DMS153 treated with DMSO at 0.1 percent for 48 hours (cell line): ENCODE measurements around the gene CDK14.

Experiments used
- DNase-seq: peaks from one replicate; lab custom pipeline; 2025; ENCODE audit not compliant: unreplicated experiment; lab: John Stamatoyannopoulos, UW

The CDK14 gene

DNA sequence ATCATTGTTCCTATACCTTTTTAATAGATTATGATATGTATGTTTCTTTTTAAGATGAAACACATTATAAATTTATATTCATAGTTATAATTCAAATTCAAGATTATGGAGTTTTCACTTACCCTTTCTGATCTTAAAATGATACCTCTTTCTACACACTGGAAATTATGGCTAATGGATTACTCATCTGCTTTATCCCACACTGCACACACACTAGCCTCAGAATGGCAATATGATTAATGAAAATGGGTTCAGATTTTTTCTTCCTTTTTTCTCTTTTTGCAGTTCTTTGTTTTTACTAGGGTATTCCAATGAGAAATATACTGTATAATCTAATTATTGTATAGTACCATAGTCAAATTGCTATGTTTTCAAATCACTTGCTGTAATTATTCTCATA is 585.8 kb downstream of the CDK14 start:
- no peak for DNase-seq

DNA sequence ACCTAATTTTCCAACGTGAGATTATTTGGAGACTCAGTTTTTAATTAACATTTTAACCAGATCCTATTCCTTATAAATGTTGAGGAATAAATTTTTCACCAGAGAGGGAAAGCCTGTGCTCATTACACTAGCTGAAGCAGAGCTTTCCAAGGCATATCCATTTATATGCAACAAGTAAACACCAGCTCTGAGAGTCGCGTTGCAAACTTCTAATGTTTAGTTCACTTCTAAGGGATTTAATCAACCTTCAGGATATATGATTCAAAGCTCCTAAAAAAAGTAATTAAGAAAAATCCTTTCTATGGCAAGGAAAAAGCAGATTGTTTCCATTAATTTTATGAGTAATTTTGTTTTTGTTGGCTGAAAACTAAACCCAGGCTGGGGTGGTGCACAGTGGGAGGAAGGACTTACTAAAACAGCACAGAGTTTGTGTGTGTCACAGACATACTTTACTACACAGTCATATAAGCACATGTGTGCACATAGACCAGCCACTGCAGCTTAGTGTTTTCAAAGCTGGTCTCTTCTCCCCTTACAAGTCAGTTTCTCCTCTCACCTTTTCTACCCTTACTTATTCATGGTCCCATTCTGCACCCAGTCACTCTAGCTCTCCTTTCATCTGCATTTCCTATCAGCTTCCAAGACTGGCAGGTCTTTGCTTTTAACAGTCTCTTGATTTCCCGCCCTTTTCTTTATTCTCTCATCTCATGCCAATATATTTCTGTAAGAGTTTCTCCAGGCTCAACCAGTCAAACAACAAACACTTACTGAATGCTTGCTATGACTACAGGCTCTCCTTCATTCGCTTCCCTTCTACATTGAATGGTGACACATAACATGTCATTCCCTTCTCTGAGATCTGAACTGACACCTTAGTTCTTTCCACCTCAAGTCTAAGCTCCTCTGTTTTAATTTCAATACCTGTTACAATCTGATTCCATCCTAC is 587.0 kb downstream of the CDK14 start:
- no peak for DNase-seq

- DNase-seq = no peak
These were observed 589.6 kb downstream of the CDK14 start for GRCh38 chr7:91185771-91186170.

DNA sequence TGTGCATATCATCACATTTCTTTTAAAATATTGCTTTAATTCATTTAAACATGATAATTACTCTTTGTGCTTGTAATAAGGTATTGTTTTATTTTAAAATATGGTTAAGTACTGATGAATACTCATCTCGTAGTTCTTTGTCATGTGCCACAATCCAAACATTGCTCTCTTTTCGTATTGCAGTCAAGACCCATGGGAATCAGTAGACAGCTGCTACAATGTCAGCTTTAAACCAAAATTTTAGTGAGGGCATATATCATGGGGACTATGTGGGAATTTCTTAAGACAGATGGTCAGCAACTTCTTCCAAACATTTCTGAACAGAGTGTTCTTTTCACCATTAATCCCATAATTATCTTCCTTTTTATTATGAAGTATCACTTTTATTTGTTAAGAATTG is 590.9 kb downstream of the CDK14 start:
- no peak for DNase-seq

GRCh38 chr7:91191771-91192170 is 595.6 kb downstream of the CDK14 start:
- DNase-seq = no peak

DNA sequence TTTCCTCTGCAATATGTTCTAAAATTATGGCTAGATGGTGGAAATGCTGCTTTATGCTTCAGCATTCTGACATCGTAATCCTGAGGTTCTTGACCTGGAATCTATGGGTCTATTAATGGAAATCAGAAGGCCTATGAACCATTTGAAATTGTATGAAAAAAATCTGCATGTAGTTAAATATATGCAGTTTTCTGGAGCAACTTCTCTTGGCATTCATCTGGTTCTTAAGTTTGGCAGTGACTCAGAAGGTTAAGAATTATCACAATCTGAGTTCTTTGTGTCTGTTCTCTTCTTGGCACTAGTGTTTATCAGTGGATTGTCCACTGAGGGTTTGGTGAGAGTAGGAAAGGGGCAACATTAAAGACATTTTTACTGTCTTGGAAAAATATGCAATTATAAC is 597.0 kb downstream of the CDK14 start:
- DNase-seq = no peak

GRCh38 chr7:91194841-91195240 is 598.7 kb downstream of the CDK14 start:
- no peak for DNase-seq

- no peak for DNase-seq
These were observed 599.9 kb downstream of the CDK14 start for GRCh38 chr7:91196058-91196457.

DNA sequence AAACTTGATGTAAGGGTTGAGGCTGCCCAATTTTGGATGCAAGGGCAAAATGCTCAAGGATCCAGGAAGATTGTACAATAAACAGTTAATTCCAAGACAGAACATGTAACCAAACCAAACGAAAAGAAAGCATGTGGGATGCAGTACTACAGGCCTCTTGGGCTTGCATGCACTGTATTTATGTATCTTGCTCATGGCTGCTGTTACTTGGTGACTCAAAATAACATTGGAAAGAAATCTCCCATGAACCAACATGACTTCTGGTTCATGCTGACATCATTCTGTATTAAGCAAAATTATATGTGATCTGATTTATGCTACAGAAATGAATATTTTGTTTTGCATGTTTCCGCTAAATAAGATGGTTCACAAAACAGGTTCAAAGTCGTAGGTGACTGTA is 602.2 kb downstream of the CDK14 start:
- DNase-seq = no peak

GRCh38 chr7:91199601-91200000 is 603.5 kb downstream of the CDK14 start:
- DNase-seq = no peak

- no peak for DNase-seq
These were observed 605.5 kb downstream of the CDK14 start for GRCh38 chr7:91201442-91202113.

DNA sequence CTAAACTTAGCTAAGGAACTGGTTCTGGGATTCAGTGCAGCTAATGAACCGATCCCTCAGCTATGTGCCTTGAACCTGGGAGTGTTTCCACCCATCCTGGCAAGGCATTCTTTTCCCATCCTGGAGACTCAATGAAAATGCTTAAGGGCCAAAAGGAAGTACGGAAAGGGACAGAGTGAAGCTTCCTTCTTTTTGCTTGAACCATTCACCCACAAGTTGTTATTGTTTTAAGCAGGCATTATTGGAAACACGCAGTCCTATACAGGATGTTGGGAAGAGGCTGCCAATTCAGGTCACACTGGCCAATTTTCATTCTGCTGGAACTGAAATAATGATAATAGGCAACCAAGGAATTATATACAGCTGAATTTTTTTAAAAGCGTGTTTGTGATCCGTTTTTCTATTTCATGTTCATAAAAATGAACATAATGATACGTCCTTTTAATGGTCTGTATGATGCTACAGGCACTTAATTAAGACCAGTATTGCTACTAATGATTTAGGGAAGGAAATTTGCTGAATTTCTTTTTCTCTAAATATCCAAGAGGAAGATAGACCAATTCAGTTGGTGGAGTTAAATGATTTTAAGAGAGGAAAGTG is 610.3 kb downstream of the CDK14 start:
- no peak for DNase-seq

DNA sequence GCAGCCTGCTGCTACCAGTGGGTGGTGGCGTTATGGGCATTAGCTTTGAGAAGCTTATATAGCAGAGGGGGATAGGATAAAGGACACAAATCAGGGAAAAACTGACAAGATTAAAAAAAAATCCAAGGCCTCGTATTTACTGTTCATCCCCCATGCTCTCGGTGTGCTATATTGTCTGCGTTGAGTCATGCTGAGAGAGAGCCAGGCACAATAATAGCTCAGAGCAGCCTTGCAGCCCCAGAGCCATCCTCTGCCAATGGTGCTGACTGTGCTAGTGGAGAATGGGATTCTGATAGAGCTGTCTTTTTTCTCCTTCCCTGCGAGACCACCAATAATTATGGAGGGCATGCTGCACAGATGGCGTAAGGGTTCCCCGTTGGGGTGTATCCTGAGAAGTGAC is 616.5 kb downstream of the CDK14 start:
- DNase-seq = no peak

DNA sequence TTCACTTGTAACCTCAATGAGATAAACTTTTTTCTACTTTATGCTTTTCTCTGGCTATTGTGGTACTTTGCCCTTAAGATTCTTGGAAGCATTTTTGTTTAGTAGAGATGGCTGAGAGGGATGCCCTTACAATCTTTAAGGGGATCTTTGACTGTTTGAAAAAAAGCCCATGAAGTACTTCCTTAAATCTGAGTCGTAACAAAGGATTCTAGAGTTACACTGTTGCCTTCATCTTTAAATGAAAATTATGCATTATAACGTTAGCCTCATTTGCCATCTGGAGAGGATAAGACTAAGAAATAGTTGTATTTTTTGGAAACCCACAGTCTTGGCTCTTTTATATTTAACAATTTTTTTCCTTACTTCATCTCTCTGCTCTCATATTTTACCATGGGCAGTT is 630.3 kb downstream of the CDK14 start:
- DNase-seq = no peak

DNA sequence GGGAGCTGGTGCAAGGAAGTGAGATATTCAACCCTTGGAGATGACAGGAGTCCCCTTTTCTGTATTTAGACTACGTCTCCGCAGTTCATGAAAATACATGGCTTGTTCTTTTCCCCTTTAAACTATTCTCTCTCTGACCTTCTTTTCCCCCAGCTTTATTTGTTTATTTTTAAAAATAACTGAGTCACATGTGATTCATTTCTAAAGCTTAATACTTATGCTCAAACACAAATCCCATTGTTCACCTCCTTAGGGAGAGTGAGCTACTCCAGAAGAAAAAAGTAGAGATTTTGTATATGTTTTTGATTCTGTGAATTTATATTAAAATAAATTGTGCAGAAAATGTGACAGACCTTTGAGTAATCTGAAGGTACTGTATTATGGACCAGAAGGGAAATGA is 632.2 kb downstream of the CDK14 start:
- DNase-seq = no peak

- DNase-seq = no peak
These were observed 632.9 kb downstream of the CDK14 start for GRCh38 chr7:91228927-91229558.

- DNase-seq = no peak
These were observed 634.0 kb downstream of the CDK14 start for GRCh38 chr7:91230100-91230499.

GRCh38 chr7:91230503-91230902 is 634.4 kb downstream of the CDK14 start:
- no peak for DNase-seq

DNA sequence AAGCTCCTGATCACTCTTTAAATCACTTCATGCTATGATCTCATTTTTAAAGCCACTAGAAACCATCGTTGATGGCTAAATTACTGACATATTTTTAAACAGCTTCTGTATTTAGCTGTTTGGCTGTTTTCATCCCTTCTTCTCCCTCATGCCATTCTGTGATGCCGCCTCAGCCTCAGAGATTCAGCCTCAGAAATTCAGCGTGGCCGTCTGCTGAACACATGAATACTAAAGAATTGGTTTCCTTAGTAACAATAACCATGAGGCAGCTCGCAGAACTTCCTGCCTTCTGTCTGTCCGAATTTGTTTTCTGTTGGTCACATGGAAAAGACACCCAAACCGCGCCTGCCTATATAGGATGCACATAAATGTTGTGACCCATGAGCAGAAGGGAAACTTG is 637.1 kb downstream of the CDK14 start:
- DNase-seq = no peak

GRCh38 chr7:91235211-91235832 is 639.2 kb downstream of the CDK14 start:
- no peak for DNase-seq

GRCh38 chr7:91239171-91239604 is 643.1 kb downstream of the CDK14 start:
- DNase-seq = no peak
